DMS114 treated with DMSO at 0.1 percent for 48 hours (cell line): ENCODE results near the gene CAPZA2.

Experiments
- DNase-seq: peaks from one replicate; lab custom pipeline; 2025; ENCODE audit not compliant: unreplicated experiment; lab: John Stamatoyannopoulos, UW

Gene CAPZA2

GRCh38 chr7:116861717-116862116 lies 670 bp upstream of the CAPZA2 start:
- no peak for DNase-seq

GRCh38 chr7:116862951-116863670 lies 724 bp downstream of the CAPZA2 start:
- DNase-seq = no peak

- DNase-seq = no peak
Observed at GRCh38 chr7:116863936-116864500, 1.6 kb downstream of the CAPZA2 start.

- DNase-seq = no peak
Observed at GRCh38 chr7:116871061-116871700, 8.8 kb downstream of the CAPZA2 start.

- no peak for DNase-seq
Observed at GRCh38 chr7:116872026-116872425, 9.6 kb downstream of the CAPZA2 start.

- DNase-seq = no peak
Observed at GRCh38 chr7:116873619-116874018, 11.2 kb downstream of the CAPZA2 start.

GRCh38 chr7:116876664-116877442 lies 14.5 kb downstream of the CAPZA2 start:
- no peak for DNase-seq

GRCh38 chr7:116877443-116878217 lies 15.2 kb downstream of the CAPZA2 start:
- DNase-seq = no peak

- no peak for DNase-seq
Observed at GRCh38 chr7:116884691-116885090, 22.3 kb downstream of the CAPZA2 start.

- no peak for DNase-seq
Observed at GRCh38 chr7:116885724-116886123, 23.3 kb downstream of the CAPZA2 start.

GRCh38 chr7:116886543-116887156 lies 24.3 kb downstream of the CAPZA2 start:
- DNase-seq = no peak

GRCh38 chr7:116888895-116889294 lies 26.5 kb downstream of the CAPZA2 start:
- DNase-seq = no peak

- no peak for DNase-seq
Observed at GRCh38 chr7:116895849-116896248, 33.5 kb downstream of the CAPZA2 start.

GRCh38 chr7:116897661-116898060 lies 35.3 kb downstream of the CAPZA2 start:
- no peak for DNase-seq

- DNase-seq = no peak
Observed at GRCh38 chr7:116899308-116899707, 36.9 kb downstream of the CAPZA2 start.

GRCh38 chr7:116901143-116901542 lies 38.8 kb downstream of the CAPZA2 start:
- no peak for DNase-seq

- no peak for DNase-seq
Observed at GRCh38 chr7:116902867-116903266, 40.5 kb downstream of the CAPZA2 start.

GRCh38 chr7:116906391-116906790 lies 44.0 kb downstream of the CAPZA2 start:
- no peak for DNase-seq

GRCh38 chr7:116910383-116910782 lies 48.0 kb downstream of the CAPZA2 start:
- no peak for DNase-seq

GRCh38 chr7:116911801-116912200 lies 49.4 kb downstream of the CAPZA2 start:
- no peak for DNase-seq
